PC-3 (cell line): ENCODE results near the gene ATAD3A. TPM values are rescaled to one million over a fixed set of nuclear protein-coding genes. Genes with fewer than 3 reads are reported as not detected.
"Not testable (repeated sequence)": the region's sequence is repeated elsewhere in the genome, so short reads cannot be mapped to it uniquely, and the experiment has no call there.

Source experiments
- ATAC-seq: fragments of 200-7000 bp; cut with Tn5 transposase; 2 replicates; pipeline ENCODE4 v1.9.1; 2020; ENCODE audit warnings: mild to moderate bottlenecking, moderate library complexity
- BruUV-seq: library from RNA; stranded (reverse); fragments of 400-500 nt; replicated peaks from 2 replicates; lab custom pipeline; 2021; lab: Mats Ljungman, UMichigan
- CTCF ChIA-PET: fragments of 300-600 bp; sonication (Branson Sonifier 250); formaldehyde crosslinking; loops from one replicate; lab custom pipeline; 2022; ENCODE audit warnings: antibody characterized with exemption; lab: Charles Lee
- POLR2A ChIA-PET: fragments of 300-600 bp; sonication (Branson Sonifier 250); formaldehyde crosslinking; loops from one replicate; lab custom pipeline; 2022; ENCODE audit warnings: antibody characterized with exemption; ENCODE audit not compliant: unreplicated experiment; lab: Charles Lee
- DNase-seq: peaks from one replicate; pipeline ENCODE4 v3.0.0-alpha.2; 2015
- H2AFZ ChIP-seq: fragments of 300-600 bp; sonication (generic); 2 replicates; pipeline ENCODE4 v1.6.0; 2016; ENCODE audit warnings: antibody characterized with exemption, low read length
- H3F3A ChIP-seq: fragments of 300-600 bp; sonication (generic); one replicate; pipeline ENCODE4 v1.6.0; 2017; ENCODE audit warnings: antibody characterized with exemption, low read length, control low read depth, mild to moderate bottlenecking; ENCODE audit not compliant: unreplicated experiment
- H3K27ac ChIP-seq: fragments of 300-600 bp; sonication (generic); 2 replicates; pipeline ENCODE4 v1.5.1; 2016; ENCODE audit warnings: mild to moderate bottlenecking, low read length
- H3K27me3 ChIP-seq: fragments of 300-600 bp; sonication (generic); 2 replicates; pipeline ENCODE4 v1.6.1; 2016; ENCODE audit warnings: low read length, mixed read lengths
- H3K36me3 ChIP-seq: fragments of 300-600 bp; sonication (generic); 2 replicates; pipeline ENCODE4 v1.6.1; 2016; ENCODE audit warnings: low read depth, mixed run types, low read length, mixed read lengths
- H3K4me1 ChIP-seq: fragments of 300-600 bp; sonication (generic); 2 replicates; pipeline ENCODE4 v1.5.1; 2016; ENCODE audit warnings: low read length; ENCODE audit not compliant: insufficient read depth
- H3K4me2 ChIP-seq: fragments of 300-600 bp; sonication (generic); 2 replicates; pipeline ENCODE4 v1.6.0; 2016; ENCODE audit warnings: low read length
- H3K4me3 ChIP-seq: fragments of 300-600 bp; sonication (generic); 2 replicates; pipeline ENCODE4 v1.5.1; 2016; ENCODE audit warnings: mild to moderate bottlenecking, low read length, mixed read lengths
- H3K79me2 ChIP-seq: fragments of 300-600 bp; sonication (generic); 2 replicates; pipeline ENCODE4 v1.6.1; 2017; ENCODE audit warnings: low read length, mixed read lengths
- H3K9ac ChIP-seq: fragments of 300-600 bp; sonication (generic); 2 replicates; pipeline ENCODE4 v1.6.0; 2016; ENCODE audit warnings: mild to moderate bottlenecking, low read length
- H3K9me2 ChIP-seq: fragments of 300-600 bp; sonication (generic); replicated peaks from 2 replicates; pipeline ENCODE4 v1.6.1; 2016; ENCODE audit warnings: mixed run types, low read length, mixed read lengths
- H3K9me3 ChIP-seq: fragments of 300-600 bp; sonication (generic); 2 replicates; pipeline ENCODE4 v1.6.1; 2016; ENCODE audit warnings: low read length, mixed read lengths
- H4K20me1 ChIP-seq: fragments of 300-600 bp; sonication (generic); 2 replicates; pipeline ENCODE4 v1.6.1; 2016; ENCODE audit warnings: low read length, mixed read lengths
- CTCF ChIP-seq: fragments of 300-600 bp; sonication (generic); conservative IDR thresholded peaks from 2 replicates; pipeline ENCODE4 v1.5.1; 2017; ENCODE audit warnings: antibody characterized with exemption, low read depth, mild to moderate bottlenecking, low read length
- EZH2 ChIP-seq: fragments of 300-600 bp; sonication (generic); IDR thresholded peaks from one replicate; pipeline ENCODE4 v1.6.1; 2017; ENCODE audit warnings: antibody characterized with exemption, mild to moderate bottlenecking, low read length; ENCODE audit not compliant: unreplicated experiment
- EZH2phosphoT487 ChIP-seq: fragments of 300-600 bp; sonication (generic); IDR thresholded peaks from 2 replicates; pipeline ENCODE4 v1.6.1; 2018; ENCODE audit warnings: mild to moderate bottlenecking, antibody characterized with exemption, low read length, borderline replicate concordance
- intact Hi-C: fragments of 100-400 bp; cut with micrococcal nuclease; formaldehyde crosslinking; loops from 2 replicates; pipeline ENCODE4 v1.9.0; 2023
- total RNA-seq: library from RNA; depleted of rRNA; stranded (reverse); fragments of >200 nt; gene quantifications from 2 replicates; pipeline ENCODE4 v1.2.3, GENCODE V29; 2014

The ATAD3A gene
- total RNA-seq, 1 experiment from 2014 or later: 186 TPM

GRCh38 chr1:1490633-1491230 is 21.2 kb upstream of the ATAD3A start:
- POLR2A ChIA-PET: no interaction called here
- no peaks in the 10 kb centered on the region for H3K9me3 ChIP-seq
- H3K27me3 ChIP-seq: no peaks in the 10 kb centered on the region
- H3K4me2 ChIP-seq: no peak overlapping the region
- H3K4me3 ChIP-seq: no peak overlapping the region
- no TSS peak for BruUV-seq
- no peaks in the 10 kb centered on the region for H3K9me2 ChIP-seq
- no peak overlapping the region for H3K27ac ChIP-seq
- no peaks in the 10 kb centered on the region for H3K4me1 ChIP-seq
- no peak overlapping the region for H2AFZ ChIP-seq
- CTCF ChIA-PET: no interaction called here
- intact Hi-C loops: no loop called here
- no peak overlapping the region for H3K9ac ChIP-seq
- TF ChIP-seq CTCF: no peak
- TF ChIP-seq EZH2phosphoT487: no peak
- no peak for TF ChIP-seq EZH2
- H3K79me2 ChIP-seq: no peaks in the 10 kb centered on the region; the same call in 1 of the 2 replicates
- H3F3A ChIP-seq: no peaks in the 10 kb centered on the region
- H3K36me3 ChIP-seq: peaks cover 79% of the 10 kb centered on the region
- DNase-seq: no peak
- H4K20me1 ChIP-seq: no peaks in the 10 kb centered on the region
- ATAC-seq: no peak

GRCh38 chr1:1491601-1492000 is 20.4 kb upstream of the ATAD3A start:
- no peak overlapping the region for H3K4me3 ChIP-seq
- H3F3A ChIP-seq: no peaks in the 10 kb centered on the region
- H3K79me2 ChIP-seq: no peaks in the 10 kb centered on the region; the same call in 1 of the 2 replicates
- no peak for ATAC-seq
- TF ChIP-seq EZH2 (no peak), EZH2phosphoT487 (no peak), CTCF (no peak)
- ChIA-PET POLR2A (no interaction called here), CTCF (no interaction called here)
- H3K9me2 ChIP-seq: no peaks in the 10 kb centered on the region
- intact Hi-C loops: no loop called here
- no peak overlapping the region for H2AFZ ChIP-seq
- H3K27me3 ChIP-seq: no peaks in the 10 kb centered on the region
- peaks cover 82% of the 10 kb centered on the region for H3K36me3 ChIP-seq
- DNase-seq: no peak
- no peaks in the 10 kb centered on the region for H3K4me1 ChIP-seq
- H3K9ac ChIP-seq: no peak overlapping the region
- no peak overlapping the region for H3K4me2 ChIP-seq
- no TSS peak for BruUV-seq
- H4K20me1 ChIP-seq: no peaks in the 10 kb centered on the region
- no peaks in the 10 kb centered on the region for H3K9me3 ChIP-seq
- no peak overlapping the region for H3K27ac ChIP-seq

GRCh38 chr1:1494311-1494710 is 17.7 kb upstream of the ATAD3A start:
- BruUV-seq: not testable (repeated sequence)

GRCh38 chr1:1495461-1495975 is 16.4 kb upstream of the ATAD3A start:
- POLR2A ChIA-PET, H3K9ac ChIP-seq, BruUV-seq, CTCF ChIA-PET, ATAC-seq, H3K4me2 ChIP-seq, H2AFZ ChIP-seq, H3K27ac ChIP-seq, intact Hi-C loops, H3K79me2 ChIP-seq, H3K4me3 ChIP-seq, H4K20me1 ChIP-seq, H3K27me3 ChIP-seq, H3K9me3 ChIP-seq, H3F3A ChIP-seq, H3K9me2 ChIP-seq, H3K4me1 ChIP-seq, DNase-seq: not testable (repeated sequence)
- H3K36me3 ChIP-seq: peaks cover 49% of the 10 kb centered on the region

More at GRCh38 chr1:1494311-1494710, 17.7 kb upstream of the ATAD3A start:
- H3K27ac ChIP-seq, H3K9ac ChIP-seq, H3K4me2 ChIP-seq, ATAC-seq, H3F3A ChIP-seq, H3K9me2 ChIP-seq, H3K9me3 ChIP-seq, H3K4me1 ChIP-seq, CTCF ChIA-PET, POLR2A ChIA-PET, DNase-seq, H4K20me1 ChIP-seq, H3K27me3 ChIP-seq, H3K4me3 ChIP-seq, H2AFZ ChIP-seq, H3K79me2 ChIP-seq, intact Hi-C loops: not testable (repeated sequence)
- H3K36me3 ChIP-seq: peaks cover 60% of the 10 kb centered on the region
